HPDE6-E6E7 (cell line): Measurements from ENCODE around the gene RAB8B.

Source experiments
- DNase-seq: peaks from one replicate; pipeline ENCODE4 v3.0.0; 2011; ENCODE audit warnings: missing footprints; ENCODE audit errors: extremely low spot score

Gene RAB8B

GRCh38 chr15:63310646-63311045, 121.2 kb downstream of the RAB8B start:
- DNase-seq, result no peak

DNA sequence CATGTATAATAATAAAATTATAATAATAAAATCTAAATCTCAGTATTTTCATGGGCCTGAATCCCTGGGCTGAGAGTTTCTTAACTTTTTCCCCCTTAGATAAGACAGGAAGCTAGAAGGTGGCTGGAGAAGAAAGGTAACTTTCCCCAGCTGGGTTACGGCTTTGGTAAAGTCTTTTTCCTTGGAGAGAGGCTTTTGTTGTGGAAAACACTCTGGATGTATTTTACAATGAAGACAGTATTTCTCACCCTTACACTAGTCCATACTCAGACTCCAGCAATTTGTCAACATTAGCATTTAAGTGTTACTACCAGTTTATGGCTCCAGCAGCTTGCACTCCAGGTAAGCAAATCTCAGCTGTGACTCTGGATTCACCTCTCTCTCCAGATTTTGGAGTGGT, 122.9 kb downstream of the RAB8B start:
- no peak for DNase-seq

GRCh38 chr15:63313825-63314224, 124.4 kb downstream of the RAB8B start:
- DNase-seq, result no peak

- no peak for DNase-seq
Measured at GRCh38 chr15:63314409-63314808, 125.0 kb downstream of the RAB8B start.
